Skeletal muscle satellite cell (primary cell): ENCODE results near the gene EFEMP2.
"Not testable (repeated sequence)": the region's sequence is repeated elsewhere in the genome, so short reads cannot be mapped to it uniquely, and the experiment has no call there.

Experiments
- H3K27me3 ChIP-seq: 2 replicates; pipeline ENCODE4 v1.7.0; 2013; ENCODE audit warnings: low read length; ENCODE audit not compliant: control insufficient read depth, insufficient read depth
- H3K36me3 ChIP-seq: 2 replicates; pipeline ENCODE4 v1.7.0; 2013; ENCODE audit warnings: mild to moderate bottlenecking, control low read depth, low read length; ENCODE audit not compliant: insufficient read depth
- H3K4me1 ChIP-seq: 2 replicates; pipeline ENCODE4 v1.7.0; 2013; ENCODE audit warnings: low read length; ENCODE audit not compliant: control insufficient read depth, insufficient read depth
- H3K4me2 ChIP-seq: 2 replicates; pipeline ENCODE4 v1.7.0; 2013; ENCODE audit warnings: mild to moderate bottlenecking, low read length
- H3K4me3 ChIP-seq: 2 replicates; pipeline ENCODE4 v1.7.0; 2013; ENCODE audit warnings: low read length
- H3K9ac ChIP-seq: 2 replicates; pipeline ENCODE4 v1.7.0; 2013; ENCODE audit warnings: mild to moderate bottlenecking, low read depth, low read length, moderate library complexity
- H3K9me3 ChIP-seq: replicated peaks from 2 replicates; pipeline ENCODE4 v1.7.0; 2013; ENCODE audit warnings: mild to moderate bottlenecking, control low read depth, low read length

EFEMP2 gene

GRCh38 chr11:65847746-65848145 is 24.9 kb downstream of the EFEMP2 start:
- no peaks in the 10 kb centered on the region for H3K4me1 ChIP-seq
- H3K27me3 ChIP-seq, result no peaks in the 10 kb centered on the region
- peaks cover 20% of the 10 kb centered on the region for H3K36me3 ChIP-seq
- no peak overlapping the region for H3K9ac ChIP-seq
- H3K4me2 ChIP-seq, result no peak overlapping the region
- H3K9me3 ChIP-seq, result no peaks in the 10 kb centered on the region
- no peak overlapping the region for H3K4me3 ChIP-seq

- H3K27me3 ChIP-seq, result no peaks in the 10 kb centered on the region
- no peak overlapping the region for H3K4me3 ChIP-seq
- no peaks in the 10 kb centered on the region for H3K9me3 ChIP-seq
- no peak overlapping the region for H3K9ac ChIP-seq
- no peaks in the 10 kb centered on the region for H3K4me1 ChIP-seq
- no peak overlapping the region for H3K4me2 ChIP-seq
- no peaks in the 10 kb centered on the region for H3K36me3 ChIP-seq
Observed at GRCh38 chr11:65844231-65844872, 28.2 kb downstream of the EFEMP2 start.

- Histone ChIP-seq H3K4me3 (no peak overlapping the region), H3K4me2 (no peak overlapping the region)
Observed at GRCh38 chr11:65843811-65844210, 28.8 kb downstream of the EFEMP2 start.

GRCh38 chr11:65842144-65842543 is 30.5 kb downstream of the EFEMP2 start:
- Histone ChIP-seq H3K36me3 (no peaks in the 10 kb centered on the region), H3K4me3 (no peak overlapping the region), H3K27me3 (no peaks in the 10 kb centered on the region), H3K9ac (no peak overlapping the region), H3K4me2 (no peak overlapping the region), H3K4me1 (no peaks in the 10 kb centered on the region), H3K9me3 (no peaks in the 10 kb centered on the region)

More at GRCh38 chr11:65843811-65844210, 28.8 kb downstream of the EFEMP2 start:
- H3K4me1 ChIP-seq, result no peaks in the 10 kb centered on the region
- no peaks in the 10 kb centered on the region for H3K9me3 ChIP-seq
- H3K9ac ChIP-seq, result no peak overlapping the region
- no peaks in the 10 kb centered on the region for H3K36me3 ChIP-seq
- no peaks in the 10 kb centered on the region for H3K27me3 ChIP-seq

GRCh38 chr11:65834202-65834601 is 38.4 kb downstream of the EFEMP2 start:
- Histone ChIP-seq H3K4me1 (peaks cover 14% of the 10 kb centered on the region), H3K27me3 (peaks cover 26% of the 10 kb centered on the region), H3K9me3 (no peaks in the 10 kb centered on the region), H3K4me3 (peak overlapping the region; percentile 74), H3K9ac (peak overlapping the region; percentile 51), H3K4me2 (peak overlapping the region; percentile 90), H3K36me3 (no peaks in the 10 kb centered on the region)

GRCh38 chr11:65833297-65834030 is 39.1 kb downstream of the EFEMP2 start, which contains the start of gene SNX32:
Gene SNX32 (plus strand): TSS chr11:65833963. CDS start chr11:65834066, 103 bp downstream.
- Histone ChIP-seq H3K9ac (peak within 1 kb of the TSS; percentile 51), H3K9me3 (no peaks in the 10 kb centered on the region), H3K4me3 (peak within 1 kb of the TSS; percentile 74), H3K36me3 (no peaks in the 10 kb centered on the region), H3K4me1 (peaks cover 14% of the 10 kb centered on the region), H3K27me3 (peaks cover 28% of the 10 kb centered on the region), H3K4me2 (peak within 1 kb of the TSS; percentile 90)

- not testable (repeated sequence) for H3K4me2 ChIP-seq, H3K9ac ChIP-seq, H3K9me3 ChIP-seq, H3K36me3 ChIP-seq, H3K4me3 ChIP-seq
- H3K4me1 ChIP-seq, result peaks cover 14% of the 10 kb centered on the region
- peaks cover 28% of the 10 kb centered on the region for H3K27me3 ChIP-seq
Observed at GRCh38 chr11:65832231-65832630, 40.4 kb downstream of the EFEMP2 start.

- no peak overlapping the region for H3K4me2 ChIP-seq
Observed at GRCh38 chr11:65829459-65829858, 43.1 kb downstream of the EFEMP2 start.

GRCh38 chr11:65826984-65827735 is 45.4 kb downstream of the EFEMP2 start:
- Histone ChIP-seq H3K36me3 (no peaks in the 10 kb centered on the region), H3K9me3 (no peaks in the 10 kb centered on the region), H3K4me3 (no peak overlapping the region), H3K27me3 (peaks cover 17% of the 10 kb centered on the region), H3K4me2 (no peak overlapping the region), H3K4me1 (no peaks in the 10 kb centered on the region), H3K9ac (no peak overlapping the region)

More at GRCh38 chr11:65829459-65829858, 43.1 kb downstream of the EFEMP2 start:
- Histone ChIP-seq H3K36me3 (no peaks in the 10 kb centered on the region), H3K9ac (no peak overlapping the region), H3K4me3 (no peak overlapping the region), H3K9me3 (no peaks in the 10 kb centered on the region), H3K4me1 (peaks cover 12% of the 10 kb centered on the region), H3K27me3 (peaks cover 28% of the 10 kb centered on the region)

- no peaks in the 10 kb centered on the region for H3K27me3 ChIP-seq
Observed at GRCh38 chr11:65822776-65823528, 49.6 kb downstream of the EFEMP2 start.

GRCh38 chr11:65821107-65821506 is 51.5 kb downstream of the EFEMP2 start:
- Histone ChIP-seq H3K4me1 (peaks cover 4% of the 10 kb centered on the region), H3K4me2 (no peak overlapping the region), H3K9ac (no peak overlapping the region), H3K27me3 (peaks cover 3% of the 10 kb centered on the region), H3K4me3 (no peak overlapping the region), H3K9me3 (no peaks in the 10 kb centered on the region), H3K36me3 (no peaks in the 10 kb centered on the region)

More at GRCh38 chr11:65822776-65823528, 49.6 kb downstream of the EFEMP2 start:
- H3K9me3 ChIP-seq, result no peaks in the 10 kb centered on the region
- no peak overlapping the region for H3K4me2 ChIP-seq
- no peaks in the 10 kb centered on the region for H3K4me1 ChIP-seq
- H3K4me3 ChIP-seq, result no peak overlapping the region
- H3K9ac ChIP-seq, result no peak overlapping the region
- H3K36me3 ChIP-seq, result no peaks in the 10 kb centered on the region
